CD14-positive monocyte (primary cell): ENCODE results near the gene IFNE. TPM values are rescaled to one million over a fixed set of nuclear protein-coding genes. Genes with fewer than 3 reads are reported as not detected.

Experiments used
- DNase-seq, 3 donors: peaks; one replicate each; pipeline ENCODE4 v3.0.0-alpha.2; 2011 to 2022
- H2AFZ ChIP-seq: 2 replicates; pipeline ENCODE4 v1.6.0; 2012; ENCODE audit warnings: mild to moderate bottlenecking, low read depth, low read length, inconsistent platforms; ENCODE audit not compliant: insufficient read depth, poor library complexity, severe bottlenecking
- H3K27ac ChIP-seq, 2 donors: 1 replicate in 1 of 2; 2 replicates in 1 of 2; pipeline ENCODE4 v1.5.1; 2012 to 2013; ENCODE audit warnings: low read length in 2 of 2, control low read depth in 1 of 2, inconsistent platforms in 1 of 2, low read depth in 1 of 2, mild to moderate bottlenecking in 1 of 2
- H3K27me3 ChIP-seq, 2 donors: one replicate each; pipeline versions ENCODE4 v1.6.0 to v1.6.1; 2011 to 2013; ENCODE audit warnings: low read length in 2 of 2; ENCODE audit not compliant: control insufficient read depth in 2 of 2, insufficient read depth in 2 of 2
- H3K36me3 ChIP-seq, 2 donors: replicated peaks in 1 of 2; 1 replicate in 1 of 2; 2 replicates in 1 of 2; pipeline versions ENCODE4 v1.5.1 to v1.6.1; 2012 to 2013; ENCODE audit warnings: low read length in 2 of 2, control low read depth in 1 of 2, inconsistent platforms in 1 of 2, mild to moderate bottlenecking in 1 of 2; ENCODE audit not compliant: insufficient read depth in 2 of 2, control insufficient read depth in 1 of 2
- H3K4me1 ChIP-seq, 2 donors: 1 replicate in 1 of 2; 2 replicates in 1 of 2; pipeline versions ENCODE4 v1.5.1 to v1.6.1; 2012 to 2013; ENCODE audit warnings: low read length in 2 of 2, control low read depth in 1 of 2, inconsistent platforms in 1 of 2, mild to moderate bottlenecking in 1 of 2, moderate library complexity in 1 of 2; ENCODE audit not compliant: insufficient read depth in 2 of 2, control insufficient read depth in 1 of 2
- H3K4me2 ChIP-seq: replicated peaks from 2 replicates; pipeline ENCODE3; 2012; ENCODE audit warnings: low read length, moderate library complexity, mild to moderate bottlenecking; ENCODE audit not compliant: poor library complexity, severe bottlenecking; ENCODE audit errors: extremely low read depth
- H3K4me3 ChIP-seq, 3 experiments: fragments of 200-600 bp in 1 of 3; sonication (generic) in 1 of 3; replicated peaks in 1 of 3; 1 replicate in 2 of 3; 2 replicates in 1 of 3; pipeline ENCODE4 v1.5.1; 2011 to 2013; ENCODE audit warnings: low read length in 3 of 3, mild to moderate bottlenecking in 3 of 3, control low read depth in 2 of 3, low read depth in 2 of 3, inconsistent platforms in 1 of 3, moderate library complexity in 1 of 3
- H3K79me2 ChIP-seq: 2 replicates; pipeline ENCODE4 v1.6.0; 2012; ENCODE audit warnings: mild to moderate bottlenecking, control low read depth, inconsistent platforms, low read length, moderate library complexity; ENCODE audit not compliant: insufficient read depth
- H3K9ac ChIP-seq: 2 replicates; pipeline ENCODE4 v1.6.0; 2017; ENCODE audit warnings: low read length, mild to moderate bottlenecking; ENCODE audit not compliant: insufficient read depth, poor library complexity, severe bottlenecking
- H3K9me3 ChIP-seq, 2 donors: replicated peaks in 1 of 2; 1 replicate in 1 of 2; 2 replicates in 1 of 2; pipeline versions ENCODE4 v1.5.1 to v1.6.1; 2012 to 2013; ENCODE audit warnings: low read length in 2 of 2, control low read depth in 1 of 2; ENCODE audit not compliant: control insufficient read depth in 1 of 2, insufficient read depth in 1 of 2
- H4K20me1 ChIP-seq: 2 replicates; pipeline ENCODE4 v1.6.0; 2012; ENCODE audit warnings: mild to moderate bottlenecking, low read length, control low read depth, moderate library complexity; ENCODE audit not compliant: insufficient read depth
- H3K27ac Mint-ChIP-seq, 7 donors: one replicate each; pipeline ENCODE4 v1.8.0; 2020; ENCODE audit warnings: mild to moderate bottlenecking in 7 of 7, mixed read lengths in 7 of 7, moderate library complexity in 6 of 7, inconsistent platforms in 2 of 7
- H3K27me3 Mint-ChIP-seq, 3 donors: one replicate each; pipeline ENCODE4 v1.8.0; 2021 to 2022; ENCODE audit warnings: low read depth in 3 of 3, mild to moderate bottlenecking in 3 of 3, mixed read lengths in 3 of 3, moderate library complexity in 3 of 3, inconsistent platforms in 1 of 3
- H3K36me3 Mint-ChIP-seq, 2 donors: one replicate each; pipeline ENCODE4 v1.8.0; 2020; ENCODE audit warnings: mixed read lengths in 2 of 2, inconsistent platforms in 1 of 2, mild to moderate bottlenecking in 1 of 2
- H3K4me1 Mint-ChIP-seq: one replicate; pipeline ENCODE4 v1.8.0; 2020; ENCODE audit warnings: mild to moderate bottlenecking, mixed read lengths
- H3K4me3 Mint-ChIP-seq, 2 donors: one replicate each; pipeline ENCODE4 v1.8.0; 2020; ENCODE audit warnings: mild to moderate bottlenecking in 2 of 2, mixed read lengths in 2 of 2, moderate library complexity in 1 of 2
- H3K9me3 Mint-ChIP-seq, 7 donors: one replicate each; pipeline ENCODE4 v1.8.0; 2020 to 2022; ENCODE audit warnings: mixed read lengths in 7 of 7, mild to moderate bottlenecking in 6 of 7, moderate library complexity in 6 of 7, inconsistent platforms in 2 of 7
- WGBS: methylation state at CpG from one replicate; pipeline ENCODE4 v1.1.5; 2013; ENCODE audit warnings: missing lambda C conversion rate; ENCODE audit not compliant: insufficient coverage; 5-methylcytosine and 5-hydroxymethylcytosine counted together
- intact Hi-C, 2 donors: fragments of 100-400 bp; cut with micrococcal nuclease; formaldehyde crosslinking; loops; one replicate each; pipeline versions ENCODE4 v1.15.0 to v1.15.1; 2023
- polyA plus RNA-seq, 3 donors: library from polyadenylated mRNA; depleted of rRNA in 1 of 3; unstranded in 2 of 3; stranded (reverse) in 1 of 3; fragments of 300-500 nt in 2 of 3; fragments of >200 nt in 1 of 3; fragmentation: Illumina TruSeq in 2 of 3; gene quantifications; 1 replicate in 2 of 3; 2 replicates in 1 of 3; pipeline ENCODE4 v1.2.3, GENCODE V29; 2012 to 2021
- TF ChIP-seq, protein P1 (sequence below): fragments of 200-600 bp; IDR thresholded peaks from one replicate; pipeline ENCODE4 v1.8.0; 2022; ENCODE audit warnings: antibody characterized with exemption, mild to moderate bottlenecking

IFNE gene
- polyA plus RNA-seq, 3 donors: not detected

DNA sequence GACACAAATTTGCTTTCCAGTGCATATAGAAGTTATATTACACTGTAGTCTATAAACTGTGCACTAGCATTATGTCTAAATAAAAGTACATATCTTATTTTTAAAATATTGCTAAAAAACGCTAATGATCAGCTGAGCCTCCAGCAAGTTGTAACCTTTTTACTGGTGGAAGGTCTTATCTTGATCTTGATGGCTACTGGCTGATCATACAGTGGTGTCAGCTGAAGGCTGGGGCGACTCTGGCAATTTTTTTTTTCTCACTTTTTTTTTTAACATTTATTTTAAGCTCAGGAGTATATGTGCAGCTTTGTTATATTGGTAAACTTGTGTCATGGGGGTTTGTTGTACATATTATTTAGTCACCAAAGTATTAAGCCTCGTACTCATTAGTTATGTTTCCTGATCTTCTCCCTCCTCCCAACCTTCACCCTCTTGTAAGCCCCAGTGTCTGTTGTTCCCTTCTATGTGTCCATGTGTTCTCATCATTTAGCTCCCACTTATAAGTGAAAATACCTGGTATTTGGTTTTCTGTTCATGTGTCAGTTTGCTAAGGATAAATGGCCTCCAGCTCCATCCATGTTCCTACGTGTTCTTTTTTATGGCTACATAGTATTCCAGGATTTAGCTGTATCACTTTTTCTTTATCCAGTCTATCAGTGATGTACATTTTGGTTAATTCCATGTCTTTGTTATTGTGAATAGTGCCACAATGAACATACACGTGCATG lies 38.6 kb upstream of the IFNE start:
- Histone ChIP-seq H3K27me3 (peaks cover 0 to 3% of the 10 kb centered on the region in 2 donors), H3K4me1 (no peaks in the 10 kb centered on the region), H3K9ac (no peak overlapping the region), H4K20me1 (no peaks in the 10 kb centered on the region), H3K36me3 (no peaks in the 10 kb centered on the region), H3K79me2 (no peaks in the 10 kb centered on the region), H2AFZ (no peak overlapping the region), H3K4me3 (no peak overlapping the region), H3K27ac (no peak overlapping the region), H3K4me2 (no peak overlapping the region), H3K9me3 (no peaks in the 10 kb centered on the region)
- H3K36me3 Mint-ChIP-seq: no peaks in the 10 kb centered on the region
- no peak overlapping the region for H3K27ac Mint-ChIP-seq
- H3K9me3 Mint-ChIP-seq: peaks cover 0 to 4% (median 0%) of the 10 kb centered on the region in 7 donors
- DNase-seq: no peak
- peaks cover 4 to 6% (median 5%) of the 10 kb centered on the region in 3 donors for H3K27me3 Mint-ChIP-seq
- no peak overlapping the region for H3K4me3 Mint-ChIP-seq
- no CpG with 5 or more reads among the region's 5 CpGs for WGBS
- TF ChIP-seq, protein P1, sequence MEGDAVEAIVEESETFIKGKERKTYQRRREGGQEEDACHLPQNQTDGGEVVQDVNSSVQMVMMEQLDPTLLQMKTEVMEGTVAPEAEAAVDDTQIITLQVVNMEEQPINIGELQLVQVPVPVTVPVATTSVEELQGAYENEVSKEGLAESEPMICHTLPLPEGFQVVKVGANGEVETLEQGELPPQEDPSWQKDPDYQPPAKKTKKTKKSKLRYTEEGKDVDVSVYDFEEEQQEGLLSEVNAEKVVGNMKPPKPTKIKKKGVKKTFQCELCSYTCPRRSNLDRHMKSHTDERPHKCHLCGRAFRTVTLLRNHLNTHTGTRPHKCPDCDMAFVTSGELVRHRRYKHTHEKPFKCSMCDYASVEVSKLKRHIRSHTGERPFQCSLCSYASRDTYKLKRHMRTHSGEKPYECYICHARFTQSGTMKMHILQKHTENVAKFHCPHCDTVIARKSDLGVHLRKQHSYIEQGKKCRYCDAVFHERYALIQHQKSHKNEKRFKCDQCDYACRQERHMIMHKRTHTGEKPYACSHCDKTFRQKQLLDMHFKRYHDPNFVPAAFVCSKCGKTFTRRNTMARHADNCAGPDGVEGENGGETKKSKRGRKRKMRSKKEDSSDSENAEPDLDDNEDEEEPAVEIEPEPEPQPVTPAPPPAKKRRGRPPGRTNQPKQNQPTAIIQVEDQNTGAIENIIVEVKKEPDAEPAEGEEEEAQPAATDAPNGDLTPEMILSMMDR: no peak
- H3K4me1 Mint-ChIP-seq: no peaks in the 10 kb centered on the region
- intact Hi-C loops: no loop called here

DNA sequence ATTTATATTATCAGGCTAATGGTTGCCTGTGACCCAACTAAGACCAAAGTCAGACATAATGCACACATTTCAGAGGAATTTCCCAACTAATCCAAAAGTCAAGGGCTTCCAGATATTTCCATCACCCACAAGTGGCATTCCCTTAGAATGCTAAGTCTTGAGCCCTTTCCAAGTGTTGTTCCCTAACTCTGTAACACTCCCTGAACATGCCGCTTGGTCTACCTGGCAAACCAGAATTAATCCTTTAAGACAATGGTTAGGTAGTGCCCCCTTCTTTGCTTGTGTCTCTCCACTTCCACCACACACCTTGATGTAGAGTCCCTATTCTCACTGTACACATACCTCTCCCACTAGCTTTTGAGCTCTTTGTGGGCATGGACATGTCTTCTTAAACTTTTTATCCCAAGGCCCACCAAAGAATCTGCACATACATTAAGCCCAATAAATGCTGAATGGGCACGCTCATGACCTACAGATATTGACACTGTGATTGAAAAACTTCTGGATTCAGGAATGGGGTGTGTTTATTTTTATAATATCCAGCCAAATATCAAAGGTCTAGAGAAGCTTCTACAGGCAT lies 37.8 kb upstream of the IFNE start:
- Histone ChIP-seq H3K36me3 (no peaks in the 10 kb centered on the region), H3K4me1 (no peaks in the 10 kb centered on the region), H3K9me3 (no peaks in the 10 kb centered on the region), H3K4me3 (no peak overlapping the region), H3K27ac (no peak overlapping the region), H3K4me2 (no peak overlapping the region), H3K9ac (no peak overlapping the region), H3K27me3 (peaks cover 0 to 3% of the 10 kb centered on the region in 2 donors), H3K79me2 (no peaks in the 10 kb centered on the region), H2AFZ (no peak overlapping the region), H4K20me1 (no peaks in the 10 kb centered on the region)
- H3K4me1 Mint-ChIP-seq: no peaks in the 10 kb centered on the region
- peaks cover 0 to 4% (median 0%) of the 10 kb centered on the region in 7 donors for H3K9me3 Mint-ChIP-seq
- WGBS: 100% methylated on average over 1 of the region's 2 CpGs
- TF ChIP-seq, protein P1: no peak
- intact Hi-C loops: no loop called here
- H3K36me3 Mint-ChIP-seq: no peaks in the 10 kb centered on the region
- H3K27me3 Mint-ChIP-seq: peaks cover 4 to 6% (median 5%) of the 10 kb centered on the region in 3 donors
- no peak for DNase-seq
- no peak overlapping the region for H3K4me3 Mint-ChIP-seq
- no peak overlapping the region for H3K27ac Mint-ChIP-seq
